Measurements from ENCODE around the gene ARL6IP5. TPM values are rescaled to one million over a fixed set of nuclear protein-coding genes. Genes with fewer than 3 reads are reported as not detected.

The ARL6IP5 gene
- total RNA-seq (2021) (23.9 and 28.2 TPM in 2 replicates), Bru-seq, nascent RNA (percentile 54 among the genes with signal in this experiment), BruChase-seq, experiment 1, labeled RNA remaining after a 2-hour chase (percentile 63 among the genes with signal in this experiment), BruChase-seq, experiment 2, labeled RNA remaining after a 6-hour chase (percentile 71 among the genes with signal in this experiment)
- long read RNA-seq, transcript ARL6IP5-201 (3 exons, 2,101 nt), result major isoform, 216 of 218 reads
- long read RNA-seq, partial matches to known transcripts, result 0 of 218 reads
- long read RNA-seq, other reads (novel, unspliced or antisense), result 2 of 218 reads

- CTCF ChIA-PET, result no interaction called here
- H3K4me1 ChIP-seq (ENCODE audit: insufficient read depth, low read length, poor library complexity, severe bottlenecking), result peaks cover 27% of the 10 kb centered on the region
- POLR2A ChIA-PET (ENCODE audit: low non-redundant PET), result no interaction called here
These were observed at the start of gene ARL6IP5 for GRCh38 chr3:69084326-69085167. ARL6IP5 (plus strand) TSS chr3:69084937; CDS start chr3:69085048, 111 bp downstream.

GRCh38 chr3:69044608-69045007 is 40.1 kb upstream of the ARL6IP5 start:
- no peaks in the 10 kb centered on the region for H3K4me1 ChIP-seq (ENCODE audit: insufficient read depth, low read length, poor library complexity, severe bottlenecking)
- H3K27ac ChIP-seq (ENCODE audit: low read depth, low read length, poor library complexity, severe bottlenecking), result no peak overlapping the region
- no peak overlapping the region for H3K4me3 ChIP-seq (ENCODE audit: low read depth, low read length, poor library complexity, severe bottlenecking)
- ChIA-PET CTCF (no interaction called here), POLR2A (ENCODE audit: low non-redundant PET) (no interaction called here)
- intact Hi-C loops (cut with micrococcal nuclease; ENCODE audit: unreplicated experiment), result no loop called here
- H3K9me3 ChIP-seq (ENCODE audit: low read depth, low read length, poor library complexity, severe bottlenecking), result no peaks in the 10 kb centered on the region
- H3K36me3 ChIP-seq (ENCODE audit: insufficient read depth, low read length, poor library complexity, severe bottlenecking), result peaks cover 12% of the 10 kb centered on the region
- TF ChIP-seq CTCF (conservative IDR thresholded peaks at IDR 0.05; ENCODE audit: low read depth, low read length) (no peak), EZH2 (IDR thresholded peaks at IDR 0.05; ENCODE audit: borderline replicate concordance, low read depth, low read length, poor library complexity, severe bottlenecking) (no peak)
- H3K27me3 ChIP-seq (replicated peaks; ENCODE audit: insufficient read depth, low read depth, low read length, poor library complexity), result no peaks in the 10 kb centered on the region
- no TSS peak for BruUV-seq (replicated peaks)
- no peak for DNase-seq (ENCODE audit: low spot score)

More at GRCh38 chr3:69084326-69085167, at the start of gene ARL6IP5:
- Histone ChIP-seq H3K4me3 (ENCODE audit: low read depth, low read length, poor library complexity, severe bottlenecking) (peak within 1 kb of the TSS; percentile 64), H3K27me3 (replicated peaks; ENCODE audit: insufficient read depth, low read depth, low read length, poor library complexity) (no peaks in the 10 kb centered on the region), H3K27ac (ENCODE audit: low read depth, low read length, poor library complexity, severe bottlenecking) (peak within 1 kb of the TSS; percentile 55), H3K9me3 (ENCODE audit: low read depth, low read length, poor library complexity, severe bottlenecking) (no peaks in the 10 kb centered on the region), H3K36me3 (ENCODE audit: insufficient read depth, low read length, poor library complexity, severe bottlenecking) (no peaks in the 10 kb centered on the region)
- BruUV-seq (replicated peaks), result no TSS peak
- TF ChIP-seq CTCF (conservative IDR thresholded peaks at IDR 0.05; ENCODE audit: low read depth, low read length) (no peak), EZH2 (IDR thresholded peaks at IDR 0.05; ENCODE audit: borderline replicate concordance, low read depth, low read length, poor library complexity, severe bottlenecking) (no peak)
- peak; percentile 88 for DNase-seq (ENCODE audit: low spot score)
- intact Hi-C loops (cut with micrococcal nuclease; ENCODE audit: unreplicated experiment), result no loop called here

GRCh38 chr3:69048990-69049389 is 35.7 kb upstream of the ARL6IP5 start:
- TF ChIP-seq CTCF (conservative IDR thresholded peaks at IDR 0.05; ENCODE audit: low read depth, low read length), result no peak
- no peak for TF ChIP-seq EZH2 (IDR thresholded peaks at IDR 0.05; ENCODE audit: borderline replicate concordance, low read depth, low read length, poor library complexity, severe bottlenecking)
- no peak overlapping the region for H3K4me3 ChIP-seq (ENCODE audit: low read depth, low read length, poor library complexity, severe bottlenecking)
- CTCF ChIA-PET, result no interaction called here
- no peaks in the 10 kb centered on the region for H3K9me3 ChIP-seq (ENCODE audit: low read depth, low read length, poor library complexity, severe bottlenecking)
- peaks cover 10% of the 10 kb centered on the region for H3K36me3 ChIP-seq (ENCODE audit: insufficient read depth, low read length, poor library complexity, severe bottlenecking)
- H3K27me3 ChIP-seq (replicated peaks; ENCODE audit: insufficient read depth, low read depth, low read length, poor library complexity), result no peaks in the 10 kb centered on the region
- DNase-seq (ENCODE audit: low spot score), result no peak
- POLR2A ChIA-PET (ENCODE audit: low non-redundant PET), result no interaction called here
- no peak overlapping the region for H3K27ac ChIP-seq (ENCODE audit: low read depth, low read length, poor library complexity, severe bottlenecking)
- no TSS peak for BruUV-seq (replicated peaks)
- H3K4me1 ChIP-seq (ENCODE audit: insufficient read depth, low read length, poor library complexity, severe bottlenecking), result no peaks in the 10 kb centered on the region
- intact Hi-C loops (cut with micrococcal nuclease; ENCODE audit: unreplicated experiment), result no loop called here

All from A673 (cell line).